SK-N-SH treated with all-trans-retinoic acid at 6 μM for 48 hours (cell line): ENCODE results near the gene PLAAT3.
"Not testable (repeated sequence)": the region's sequence is repeated elsewhere in the genome, so short reads cannot be mapped to it uniquely, and the experiment has no call there.

ENCODE experiments used
- ATAC-seq: fragments of 200-7000 bp; cut with Tn5 transposase; 3 replicates; pipeline ENCODE4 v1.9.1; 2020; ENCODE audit warnings: mild to moderate bottlenecking, moderate library complexity
- CSDC2 ChIP-seq: fragments of 250-450 bp; sonication (Bioruptor Pico); IDR thresholded peaks from 2 replicates; pipeline ENCODE4 v1.5.0; 2020; ENCODE audit warnings: mild to moderate bottlenecking, moderate library complexity
- CSRNP3 ChIP-seq: fragments of 250-450 bp; sonication (Bioruptor Pico); IDR thresholded peaks from 2 replicates; pipeline ENCODE4 v1.5.1; 2021; ENCODE audit warnings: mild to moderate bottlenecking, moderate library complexity
- GLIS3 ChIP-seq: fragments of 250-450 bp; sonication (Bioruptor Pico); IDR thresholded peaks from 2 replicates; pipeline ENCODE4 v1.5.0; 2020; ENCODE audit warnings: mild to moderate bottlenecking, moderate library complexity
- ISL1 ChIP-seq: fragments of 250-450 bp; sonication (Bioruptor Pico); IDR thresholded peaks from 2 replicates; pipeline ENCODE4 v2.1.2; 2022; ENCODE audit warnings: mild to moderate bottlenecking, moderate library complexity
- PATZ1 ChIP-seq: fragments of 250-450 bp; sonication (Bioruptor Pico); IDR thresholded peaks from 2 replicates; pipeline ENCODE4 v1.8.0; 2020; ENCODE audit warnings: mild to moderate bottlenecking, moderate library complexity, borderline replicate concordance
- POU6F1 ChIP-seq: fragments of 250-450 bp; sonication (Bioruptor Pico); IDR thresholded peaks from 2 replicates; pipeline ENCODE4 v1.8.0; 2021; ENCODE audit warnings: low read depth, mild to moderate bottlenecking, moderate library complexity, borderline replicate concordance
- PPARA ChIP-seq: fragments of 250-450 bp; sonication (Bioruptor Pico); IDR thresholded peaks from 2 replicates; pipeline ENCODE4 v1.5.0; 2020; ENCODE audit warnings: mild to moderate bottlenecking, borderline replicate concordance
- RARB ChIP-seq: fragments of 250-450 bp; sonication (Bioruptor Pico); IDR thresholded peaks from 2 replicates; pipeline ENCODE4 v1.8.0; 2021; ENCODE audit warnings: mild to moderate bottlenecking, moderate library complexity
- SNAI2 ChIP-seq: fragments of 250-450 bp; sonication (Bioruptor Pico); IDR thresholded peaks from 2 replicates; pipeline ENCODE4 v1.5.0; 2020; ENCODE audit warnings: mild to moderate bottlenecking, moderate library complexity
- TCF4 ChIP-seq: fragments of 250-450 bp; sonication (Bioruptor Pico); IDR thresholded peaks from 2 replicates; pipeline ENCODE4 v1.8.0; 2021; ENCODE audit warnings: mild to moderate bottlenecking, moderate library complexity, borderline replicate concordance
- TOX ChIP-seq: fragments of 250-450 bp; sonication (Bioruptor Pico); IDR thresholded peaks from 2 replicates; pipeline ENCODE4 v1.8.0; 2021; ENCODE audit warnings: mild to moderate bottlenecking, moderate library complexity, borderline replicate concordance
- TSHZ2 ChIP-seq: fragments of 250-450 bp; sonication (Bioruptor Pico); IDR thresholded peaks from 2 replicates; pipeline ENCODE4 v1.5.0; 2020; ENCODE audit warnings: mild to moderate bottlenecking, moderate library complexity
- ZC3H10 ChIP-seq: fragments of 250-450 bp; sonication (Bioruptor Pico); IDR thresholded peaks from 2 replicates; pipeline ENCODE4 v1.5.1; 2021; ENCODE audit warnings: mild to moderate bottlenecking, moderate library complexity
- ZNF565 ChIP-seq: fragments of 450-650 bp; formaldehyde crosslinking; conservative IDR thresholded peaks from 2 replicates; pipeline ENCODE4 v1.5.0; 2020; ENCODE audit warnings: low read depth, mild to moderate bottlenecking, moderate library complexity
- ZNF70 ChIP-seq: fragments of 450-650 bp; formaldehyde crosslinking; IDR thresholded peaks from 2 replicates; pipeline ENCODE4 v1.5.0; 2020; ENCODE audit warnings: mild to moderate bottlenecking, moderate library complexity

The PLAAT3 gene

GRCh38 chr11:63586451-63587166 lies 27.6 kb downstream of the PLAAT3 start:
- no peak for TF ChIP-seq ISL1 (CRISPR knock-in tag)
- ATAC-seq = no peak

GRCh38 chr11:63583357-63583677 lies 30.9 kb downstream of the PLAAT3 start:
- TF ChIP-seq SNAI2 (no peak), CSDC2 (no peak), TOX (CRISPR knock-in tag) (no peak)
- ATAC-seq = no peak

- ATAC-seq = not testable (repeated sequence)
Observed at GRCh38 chr11:63581224-63581623, 33.0 kb downstream of the PLAAT3 start.

- not testable (repeated sequence) for ATAC-seq
Observed at GRCh38 chr11:63578882-63579281, 35.4 kb downstream of the PLAAT3 start.

- no peak for ATAC-seq
- TF ChIP-seq CSRNP3 (CRISPR knock-in tag) (no peak), TOX (CRISPR knock-in tag) (no peak), ZC3H10 (CRISPR knock-in tag) (no peak)
Observed at GRCh38 chr11:63574856-63575602, 39.2 kb downstream of the PLAAT3 start.

- ATAC-seq = no peak
Observed at GRCh38 chr11:63573881-63574855, 40.1 kb downstream of the PLAAT3 start.

More at GRCh38 chr11:63573881-63574855, 40.1 kb downstream of the PLAAT3 start:
- no peak for TF ChIP-seq ISL1 (CRISPR knock-in tag)
- TF ChIP-seq RARB (CRISPR knock-in tag) = no peak
- no peak for TF ChIP-seq TSHZ2 (CRISPR knock-in tag)
- no peak for TF ChIP-seq ZNF565 (CRISPR knock-in tag)
- no peak for TF ChIP-seq PATZ1
- no peak for TF ChIP-seq CSDC2
- TF ChIP-seq SNAI2 = no peak
- TF ChIP-seq PPARA (CRISPR knock-in tag) = no peak
- TF ChIP-seq CSRNP3 (CRISPR knock-in tag) = no peak
- TF ChIP-seq TCF4 (CRISPR knock-in tag) = no peak
- TF ChIP-seq GLIS3 (CRISPR knock-in tag) = no peak
- TF ChIP-seq ZNF70 (CRISPR knock-in tag) = no peak
- TF ChIP-seq POU6F1 (CRISPR knock-in tag) = no peak
